ENCODE results near the gene APC. TPM values are rescaled to one million over a fixed set of nuclear protein-coding genes. Genes with fewer than 3 reads are reported as not detected.
A peak's percentile ranks its signal among the peaks of the same experiment; 100 is the strongest.

APC gene
- total RNA-seq, 2 donors from 2014 or later = 58.6 to 83.7 TPM

GRCh38 chr5:112844489-112844888, 106.8 kb downstream of the APC start:
- H3K36me3 ChIP-seq = no peaks in the 10 kb centered on the region
- TF ChIP-seq CTCF (IDR thresholded peaks at IDR 0.05) = no peak
- no peak overlapping the region for H3K27ac ChIP-seq
- ATAC-seq (ENCODE audit: insufficient number of reproducible peaks, low FRiP score, low read depth) (no peak), DNase-seq (ENCODE audit: low spot score) (no peak)
- no peaks in the 10 kb centered on the region for H3K4me1 ChIP-seq (ENCODE audit: control insufficient read depth in 1 of 2, low read depth in 2 of 2)
- no peak overlapping the region for H3K4me3 ChIP-seq
- no peaks in the 10 kb centered on the region for H3K9me3 ChIP-seq
- no peaks in the 10 kb centered on the region for H3K27me3 ChIP-seq (replicated peaks; ENCODE audit: insufficient read depth)

- no peak for ATAC-seq (ENCODE audit: insufficient number of reproducible peaks, low FRiP score, low read depth)
- DNase-seq (ENCODE audit: low spot score) = no peak
- no peaks in the 10 kb centered on the region for H3K4me1 ChIP-seq (ENCODE audit: control insufficient read depth in 1 of 2, low read depth in 2 of 2)
- H3K4me3 ChIP-seq = no peak overlapping the region
- H3K9me3 ChIP-seq = no peaks in the 10 kb centered on the region
- no peaks in the 10 kb centered on the region for H3K36me3 ChIP-seq
- no peaks in the 10 kb centered on the region for H3K27me3 ChIP-seq (replicated peaks; ENCODE audit: insufficient read depth)
- no peak for TF ChIP-seq CTCF (IDR thresholded peaks at IDR 0.05)
- no peak overlapping the region for H3K27ac ChIP-seq
Observed at GRCh38 chr5:112846556-112846955, 108.9 kb downstream of the APC start.

- Histone ChIP-seq H3K4me1 (ENCODE audit: control insufficient read depth in 1 of 2, low read depth in 2 of 2) (no peaks in the 10 kb centered on the region), H3K27me3 (replicated peaks; ENCODE audit: insufficient read depth) (no peaks in the 10 kb centered on the region), H3K27ac (no peak overlapping the region), H3K9me3 (no peaks in the 10 kb centered on the region), H3K36me3 (no peaks in the 10 kb centered on the region), H3K4me3 (no peak overlapping the region)
- DNase-seq (ENCODE audit: low spot score) = no peak
- TF ChIP-seq CTCF (IDR thresholded peaks at IDR 0.05) = no peak
- ATAC-seq (ENCODE audit: insufficient number of reproducible peaks, low FRiP score, low read depth) = no peak
Observed at GRCh38 chr5:112847306-112847705, 109.6 kb downstream of the APC start.

- no peaks in the 10 kb centered on the region for H3K9me3 ChIP-seq
- no peaks in the 10 kb centered on the region for H3K4me1 ChIP-seq (ENCODE audit: control insufficient read depth in 1 of 2, low read depth in 2 of 2)
- H3K36me3 ChIP-seq = no peaks in the 10 kb centered on the region
- H3K27me3 ChIP-seq (replicated peaks; ENCODE audit: insufficient read depth) = no peaks in the 10 kb centered on the region
- peak overlapping the region; percentile 29 for H3K4me3 ChIP-seq
- ATAC-seq (ENCODE audit: insufficient number of reproducible peaks, low FRiP score, low read depth) (peak; percentile 88), DNase-seq (ENCODE audit: low spot score) (no peak)
- no peak overlapping the region for H3K27ac ChIP-seq
- peak; percentile 50 for TF ChIP-seq CTCF (IDR thresholded peaks at IDR 0.05)
Observed at GRCh38 chr5:112848116-112848811, 110.6 kb downstream of the APC start.

GRCh38 chr5:112849912-112850311, 112.2 kb downstream of the APC start:
- DNase-seq (ENCODE audit: low spot score) (no peak), ATAC-seq (ENCODE audit: insufficient number of reproducible peaks, low FRiP score, low read depth) (no peak)

More at GRCh38 chr5:112849912-112850311, 112.2 kb downstream of the APC start:
- no peak for TF ChIP-seq CTCF (IDR thresholded peaks at IDR 0.05)
- Histone ChIP-seq H3K27me3 (replicated peaks; ENCODE audit: insufficient read depth) (no peaks in the 10 kb centered on the region), H3K9me3 (no peaks in the 10 kb centered on the region), H3K36me3 (no peaks in the 10 kb centered on the region), H3K4me1 (ENCODE audit: control insufficient read depth in 1 of 2, low read depth in 2 of 2) (no peaks in the 10 kb centered on the region), H3K27ac (no peak overlapping the region), H3K4me3 (no peak overlapping the region)
